HG03460 (cell line): ENCODE measurements around the gene BLOC1S1.

Experiments
- ATAC-seq: cut with Tn5 transposase; IDR thresholded peaks from one replicate; pipeline ENCODE4 v1.9.1; 2021; ENCODE audit not compliant: unreplicated experiment

Gene BLOC1S1

GRCh38 chr12:55726971-55727370, 11.1 kb downstream of the BLOC1S1 start:
- ATAC-seq: no peak

- no peak for ATAC-seq
Observed at GRCh38 chr12:55727643-55728185, 11.9 kb downstream of the BLOC1S1 start.

- peak; percentile 15 for ATAC-seq
Observed at GRCh38 chr12:55728186-55728938, 12.5 kb downstream of the BLOC1S1 start.

DNA sequence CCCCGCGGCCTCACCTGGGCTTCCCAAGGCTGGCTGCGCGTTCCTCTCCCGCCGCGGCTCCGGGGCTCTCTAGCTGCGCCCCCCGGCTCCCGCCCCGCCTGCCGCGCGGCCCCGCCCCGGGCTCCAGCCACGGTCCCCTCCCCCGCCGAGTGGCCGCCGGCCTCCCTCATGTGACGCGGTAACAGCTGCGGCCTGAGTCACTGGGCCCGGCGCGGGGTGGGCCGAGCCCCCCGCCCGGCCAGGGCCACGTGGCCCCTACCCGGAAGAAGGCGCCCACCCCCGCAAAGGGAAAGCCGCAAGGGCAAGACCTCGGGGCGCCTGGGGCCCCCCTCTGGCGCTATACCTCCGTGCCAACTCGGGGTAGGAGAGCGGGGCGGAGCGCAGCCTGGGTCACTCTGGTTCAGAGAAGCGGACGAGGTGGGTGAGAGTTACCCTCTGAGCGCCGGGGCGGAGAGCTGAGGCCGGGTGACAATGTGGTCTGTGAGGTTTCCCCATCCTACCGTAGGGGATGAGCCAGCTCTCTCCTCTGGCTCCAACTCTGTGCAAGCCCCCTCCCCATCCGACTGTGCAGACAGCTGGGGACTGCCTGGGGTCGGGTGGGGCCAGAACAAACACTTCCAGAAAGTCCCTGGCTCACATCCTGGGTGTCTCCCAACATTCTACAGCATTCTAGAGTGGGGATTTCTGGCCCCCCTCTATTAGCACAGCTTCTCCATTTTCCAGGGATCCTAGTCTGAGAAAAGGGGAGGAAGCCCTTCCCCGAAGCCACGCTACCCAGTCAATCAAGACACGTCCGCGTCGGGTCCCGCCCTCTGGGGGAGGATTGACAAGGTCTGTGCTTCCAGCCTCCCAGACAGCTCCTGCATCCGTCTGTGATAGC, 13.3 kb downstream of the BLOC1S1 start, which contains the start of gene CD63:
Gene CD63, minus strand, starts transcription at position 71 of the 880 bp plus-strand sequence. CDS start 668 bp downstream, outside the sequence.
- ATAC-seq: peak; percentile 59

GRCh38 chr12:55729819-55730818, 14.3 kb downstream of the BLOC1S1 start:
- ATAC-seq: peak; percentile 47

GRCh38 chr12:55732288-55732687, 16.4 kb downstream of the BLOC1S1 start:
- ATAC-seq: no peak

DNA sequence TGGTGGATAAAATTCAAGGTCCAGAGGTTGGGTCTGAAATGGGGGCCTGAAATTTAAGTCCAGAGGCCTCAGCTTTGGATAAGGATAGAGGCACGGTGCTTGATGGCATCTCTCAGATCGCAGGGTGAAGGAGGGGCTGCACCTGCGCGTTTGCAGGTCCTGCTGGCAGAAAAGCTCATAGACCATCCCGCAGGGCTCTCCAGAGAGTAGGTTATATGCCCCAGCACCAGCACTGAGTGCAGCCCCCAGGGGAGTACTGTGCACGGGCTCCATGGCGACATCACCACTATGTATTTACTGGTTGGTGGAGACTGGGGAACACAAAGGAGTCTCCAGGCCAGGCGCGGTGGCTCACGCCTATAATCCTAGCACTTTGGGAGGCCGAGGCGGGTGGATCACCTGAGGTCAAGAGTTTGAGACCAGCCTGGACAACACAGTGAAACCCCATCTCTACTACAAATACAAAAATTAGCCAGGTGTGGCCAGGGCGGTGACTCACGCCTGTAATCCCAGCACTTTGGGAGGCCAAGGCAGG, 17.2 kb downstream of the BLOC1S1 start:
- ATAC-seq: no peak

GRCh38 chr12:55733858-55734257, 18.0 kb downstream of the BLOC1S1 start:
- ATAC-seq: no peak

DNA sequence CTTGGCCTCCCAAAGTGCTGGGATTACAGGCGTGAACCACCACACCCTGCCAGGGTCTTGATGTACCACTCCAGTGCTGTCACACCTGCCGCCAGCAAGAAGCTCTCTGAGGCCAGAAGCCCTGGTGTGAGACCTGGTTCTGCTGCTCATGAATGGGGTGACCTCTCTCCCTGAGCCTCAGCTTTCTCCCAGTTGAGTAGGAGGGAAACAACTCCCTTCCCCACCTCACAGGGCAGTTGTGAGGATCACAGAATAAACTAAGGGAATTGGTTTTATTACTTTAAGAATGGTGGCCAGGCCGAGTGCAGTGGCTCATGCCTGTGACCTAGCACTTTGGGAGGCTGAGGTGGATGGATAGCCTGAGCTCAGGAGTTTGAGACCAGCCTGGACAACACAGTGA, 18.7 kb downstream of the BLOC1S1 start:
- no peak for ATAC-seq

GRCh38 chr12:55736076-55736475, 20.2 kb downstream of the BLOC1S1 start:
- ATAC-seq: no peak

DNA sequence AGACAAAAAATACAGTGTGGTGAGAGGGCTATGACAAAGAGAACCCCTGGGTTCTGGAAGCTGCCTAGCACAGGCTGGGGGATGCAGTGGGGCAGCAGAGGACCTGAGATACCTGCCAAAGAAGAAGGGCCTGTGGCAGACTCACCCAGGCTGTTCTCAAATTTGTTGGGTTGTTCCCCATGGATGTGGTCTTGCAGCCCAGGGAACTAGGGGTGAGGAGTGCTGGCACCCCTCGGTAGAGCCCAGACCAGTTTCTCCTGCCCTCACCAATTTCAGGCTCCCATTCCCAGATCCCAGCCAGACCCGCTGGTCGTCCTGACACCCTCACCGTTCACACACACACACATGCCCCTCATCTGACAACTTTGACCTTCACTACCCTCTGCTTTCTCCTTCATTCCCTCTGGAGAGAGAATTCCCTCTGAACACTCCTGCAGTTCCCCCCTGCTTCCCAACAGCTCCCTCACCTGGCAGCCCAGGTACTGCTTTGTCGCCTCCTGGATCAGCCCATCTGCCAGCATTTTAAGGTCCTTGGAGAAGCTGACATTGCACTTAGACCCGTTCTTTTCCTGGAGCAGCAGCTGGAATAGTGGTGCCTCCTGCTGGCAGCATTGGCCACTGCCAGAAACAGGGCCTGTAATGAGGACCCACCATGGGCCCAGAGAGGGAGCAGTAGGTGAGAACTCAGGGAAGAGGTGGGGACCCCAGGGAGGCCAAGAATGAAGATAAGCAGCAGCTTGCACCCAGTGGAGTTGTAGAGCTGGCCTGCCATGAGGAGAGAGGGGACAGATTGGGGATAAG, 21.1 kb downstream of the BLOC1S1 start:
- peak; percentile 32 for ATAC-seq

DNA sequence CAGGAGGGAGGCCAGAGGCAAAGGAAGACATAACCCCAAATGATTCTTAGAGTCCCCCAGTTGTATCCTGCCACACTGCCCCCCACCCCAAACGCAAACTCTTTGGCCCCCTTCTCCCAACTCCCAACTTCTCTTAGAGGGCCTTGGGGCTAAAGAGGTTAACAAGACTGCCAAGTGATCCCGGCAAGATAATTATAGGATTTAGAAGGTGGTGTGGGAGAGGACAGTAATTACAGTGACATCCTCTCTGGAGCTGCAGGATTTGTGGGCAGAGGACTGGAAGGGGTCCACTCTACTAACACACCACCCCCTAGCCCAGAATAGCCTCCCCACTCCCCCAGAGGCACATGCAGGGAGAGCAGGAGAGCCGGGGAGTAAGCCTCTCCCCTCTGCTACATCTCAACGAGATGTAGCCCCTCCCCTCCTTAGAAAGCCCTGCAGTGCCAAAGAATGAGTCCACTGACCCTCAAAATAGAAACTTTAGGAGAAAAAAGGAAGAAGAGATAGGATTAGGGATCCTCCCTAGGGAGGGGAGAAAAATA, 21.8 kb downstream of the BLOC1S1 start:
- ATAC-seq: peak; percentile 11

GRCh38 chr12:55738123-55739024, 22.5 kb downstream of the BLOC1S1 start:
- ATAC-seq: peak; percentile 89

GRCh38 chr12:55739025-55739378, 23.2 kb downstream of the BLOC1S1 start:
- no peak for ATAC-seq

GRCh38 chr12:55741931-55742680, 26.3 kb downstream of the BLOC1S1 start:
- ATAC-seq: no peak

DNA sequence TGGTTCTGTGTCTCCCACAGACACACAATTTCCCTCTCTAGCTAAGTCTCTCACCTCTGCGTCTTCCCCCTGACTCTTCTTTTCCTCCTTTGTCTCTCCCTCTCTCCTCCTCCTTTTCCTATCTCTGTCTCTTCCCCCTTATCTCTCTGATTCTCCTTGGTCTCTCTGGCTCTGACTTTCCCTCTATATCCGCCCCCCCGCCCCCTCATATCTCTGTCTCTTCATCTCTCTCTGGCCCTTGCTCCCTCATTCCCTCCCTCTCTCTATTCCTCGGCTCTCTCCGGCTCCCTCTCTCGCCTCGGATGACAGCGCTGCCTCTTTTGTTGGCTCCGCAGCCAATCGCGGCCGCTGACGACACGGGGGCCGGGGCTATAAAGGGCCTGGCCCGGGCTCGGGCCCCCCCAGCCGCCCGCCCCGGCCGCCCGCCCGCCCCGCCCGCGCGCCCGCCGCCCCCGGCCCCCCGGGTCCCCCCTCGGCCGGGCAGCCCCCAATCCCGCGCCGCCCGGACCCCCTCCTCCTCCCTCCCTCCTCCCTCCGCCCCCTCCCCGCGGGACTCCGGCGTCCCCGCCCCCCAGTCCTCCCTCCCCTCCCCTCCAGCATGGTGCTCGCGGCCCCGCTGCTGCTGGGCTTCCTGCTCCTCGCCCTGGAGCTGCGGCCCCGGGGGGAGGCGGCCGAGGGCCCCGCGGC, 27.0 kb downstream of the BLOC1S1 start, which contains the start of gene GDF11:
Gene GDF11, plus strand, starts transcription at position 404 of the 687 bp plus-strand sequence. Its CDS starts 195 bp downstream, at position 599.
- peak; percentile 21 for ATAC-seq
